HG03280 (cell line): Measurements from ENCODE around the gene MAOA.
"Not testable (repeated sequence)": the region's sequence is repeated elsewhere in the genome, so short reads cannot be mapped to it uniquely, and the experiment has no call there.

Source experiments
- ATAC-seq: cut with Tn5 transposase; IDR thresholded peaks from one replicate; pipeline ENCODE4 v1.9.1; 2021; ENCODE audit warnings: mild to moderate bottlenecking, moderate library complexity; ENCODE audit not compliant: unreplicated experiment

Gene MAOA

GRCh38 chrX:43716144-43716543, 60.0 kb downstream of the MAOA start:
- no peak for ATAC-seq

GRCh38 chrX:43716696-43717095, 60.6 kb downstream of the MAOA start:
- ATAC-seq = no peak

- ATAC-seq = no peak
These were observed 61.1 kb downstream of the MAOA start for GRCh38 chrX:43717161-43717560.

- ATAC-seq = no peak
These were observed 62.0 kb downstream of the MAOA start for GRCh38 chrX:43718081-43718480.

- no peak for ATAC-seq
These were observed 62.4 kb downstream of the MAOA start for GRCh38 chrX:43718546-43718945.

GRCh38 chrX:43718956-43719355, 62.9 kb downstream of the MAOA start:
- ATAC-seq = no peak

GRCh38 chrX:43720082-43720481, 64.0 kb downstream of the MAOA start:
- ATAC-seq = no peak

- ATAC-seq = no peak
These were observed 64.9 kb downstream of the MAOA start for GRCh38 chrX:43720961-43721360.

GRCh38 chrX:43725227-43725626, 69.1 kb downstream of the MAOA start:
- ATAC-seq = not testable (repeated sequence)

- not testable (repeated sequence) for ATAC-seq
These were observed 71.2 kb downstream of the MAOA start for GRCh38 chrX:43727254-43727653.

GRCh38 chrX:43728002-43728401, 71.9 kb downstream of the MAOA start:
- ATAC-seq = no peak

- no peak for ATAC-seq
These were observed 72.9 kb downstream of the MAOA start for GRCh38 chrX:43728966-43729365.

GRCh38 chrX:43731086-43731485, 75.0 kb downstream of the MAOA start:
- ATAC-seq = no peak

GRCh38 chrX:43733699-43734098, 77.6 kb downstream of the MAOA start:
- no peak for ATAC-seq

- no peak for ATAC-seq
These were observed 78.3 kb downstream of the MAOA start for GRCh38 chrX:43734444-43734843.

GRCh38 chrX:43735534-43735933, 79.4 kb downstream of the MAOA start:
- no peak for ATAC-seq

GRCh38 chrX:43735957-43736356, 79.9 kb downstream of the MAOA start:
- no peak for ATAC-seq

GRCh38 chrX:43741843-43742573, 85.9 kb downstream of the MAOA start:
- ATAC-seq = no peak

GRCh38 chrX:43743100-43743822, 87.2 kb downstream of the MAOA start:
- ATAC-seq = no peak

GRCh38 chrX:43744284-43744683, 88.2 kb downstream of the MAOA start:
- no peak for ATAC-seq

- no peak for ATAC-seq
These were observed 90.0 kb downstream of the MAOA start for GRCh38 chrX:43745938-43746721.

- ATAC-seq = no peak
These were observed 91.4 kb downstream of the MAOA start for GRCh38 chrX:43747476-43747875.
